ENCODE data around the gene SH3PXD2A.

- no peak for TF ChIP-seq CTCF (IDR thresholded peaks at IDR 0.05)
- TF ChIP-seq POLR2A (IDR thresholded peaks at IDR 0.05) = no peak
These were observed 237.6 kb downstream of the SH3PXD2A start for GRCh38 chr10:103617602-103618385.
